Neural progenitor cell (in vitro differentiated cells): Measurements from ENCODE around the gene NKX6-1. TPM values are rescaled to one million over a fixed set of nuclear protein-coding genes. Genes with fewer than 3 reads are reported as not detected.

Experiments
- DNase-seq: peaks from one replicate; pipeline ENCODE4 v3.0.0-alpha.2; 2016; ENCODE audit warnings: low spot score
- H2AFZ ChIP-seq: fragments of 200-600 bp; sonication (generic); replicated peaks from 2 replicates; pipeline ENCODE4 v1.6.1; 2016; ENCODE audit warnings: antibody characterized with exemption
- H3F3A ChIP-seq: fragments of 200-600 bp; sonication (generic); 2 replicates; pipeline ENCODE4 v1.6.1; 2016; ENCODE audit warnings: antibody characterized with exemption, low read depth
- H3K27ac ChIP-seq: fragments of 200-600 bp; sonication (generic); 2 replicates; pipeline ENCODE4 v1.5.1; 2016; ENCODE audit warnings: mild to moderate bottlenecking
- H3K27me3 ChIP-seq: fragments of 200-600 bp; sonication (generic); 2 replicates; pipeline ENCODE4 v1.6.1; 2016; ENCODE audit warnings: mild to moderate bottlenecking, moderate library complexity
- H3K36me3 ChIP-seq: fragments of 200-600 bp; sonication (generic); 2 replicates; pipeline ENCODE4 v1.5.1; 2016
- H3K4me1 ChIP-seq: fragments of 200-600 bp; sonication (generic); 2 replicates; pipeline ENCODE4 v1.6.1; 2016; ENCODE audit warnings: mixed run types
- H3K4me2 ChIP-seq: fragments of 200-600 bp; sonication (generic); 2 replicates; pipeline ENCODE4 v1.6.1; 2016
- H3K4me3 ChIP-seq: fragments of 200-600 bp; sonication (generic); 2 replicates; pipeline ENCODE4 v1.5.1; 2016
- H3K79me2 ChIP-seq: fragments of 200-600 bp; sonication (generic); 2 replicates; pipeline ENCODE4 v1.6.1; 2016; ENCODE audit warnings: low read depth
- H3K9ac ChIP-seq: fragments of 200-600 bp; sonication (generic); 2 replicates; pipeline ENCODE4 v1.6.1; 2016
- H3K9me3 ChIP-seq: fragments of 200-600 bp; sonication (generic); 2 replicates; pipeline ENCODE4 v1.5.1; 2016; ENCODE audit warnings: low read depth
- H4K20me1 ChIP-seq: fragments of 200-600 bp; sonication (generic); 2 replicates; pipeline ENCODE4 v1.6.1; 2016; ENCODE audit warnings: low read depth
- H3K27ac Mint-ChIP-seq: 3 replicates; pipeline ENCODE4 v1.8.0; 2021; ENCODE audit warnings: mixed read lengths
- H3K27me3 Mint-ChIP-seq: 2 replicates; pipeline ENCODE4 v1.8.0; 2022; ENCODE audit warnings: low read depth, mild to moderate bottlenecking, inconsistent platforms, moderate library complexity, mixed read lengths; ENCODE audit not compliant: insufficient read depth
- H3K36me3 Mint-ChIP-seq: 3 replicates; pipeline ENCODE4 v1.8.0; 2021; ENCODE audit warnings: mixed read lengths
- H3K4me1 Mint-ChIP-seq: 3 replicates; pipeline ENCODE4 v1.8.0; 2021; ENCODE audit warnings: mixed read lengths
- H3K4me3 Mint-ChIP-seq: 3 replicates; pipeline ENCODE4 v1.8.0; 2021; ENCODE audit warnings: mild to moderate bottlenecking, moderate library complexity, mixed read lengths
- H3K9me3 Mint-ChIP-seq: 3 replicates; pipeline ENCODE4 v1.8.0; 2020; ENCODE audit warnings: mixed read lengths
- EZH2 ChIP-seq: fragments of 200-600 bp; sonication (generic); IDR thresholded peaks from 2 replicates; pipeline ENCODE4 v1.6.1; 2017; ENCODE audit warnings: antibody characterized with exemption, mild to moderate bottlenecking, moderate library complexity
- EZH2phosphoT487 ChIP-seq: fragments of 200-600 bp; sonication (generic); IDR thresholded peaks from 2 replicates; pipeline ENCODE4 v1.6.1; 2017; ENCODE audit warnings: antibody characterized with exemption
- total RNA-seq: library from RNA; depleted of rRNA; stranded (reverse); fragments of >200 nt; gene quantifications from 2 replicates; pipeline ENCODE4 v1.2.3, GENCODE V29; 2015; ENCODE audit warnings: low replicate concordance
- TF ChIP-seq, protein P1 (sequence below): fragments of 200-600 bp; sonication (generic); IDR thresholded peaks from 2 replicates; pipeline ENCODE4 v1.5.1; 2017; ENCODE audit warnings: antibody characterized with exemption, mild to moderate bottlenecking

The NKX6-1 gene
- total RNA-seq, 1 donor from 2014 or later: 0.79 TPM

DNA sequence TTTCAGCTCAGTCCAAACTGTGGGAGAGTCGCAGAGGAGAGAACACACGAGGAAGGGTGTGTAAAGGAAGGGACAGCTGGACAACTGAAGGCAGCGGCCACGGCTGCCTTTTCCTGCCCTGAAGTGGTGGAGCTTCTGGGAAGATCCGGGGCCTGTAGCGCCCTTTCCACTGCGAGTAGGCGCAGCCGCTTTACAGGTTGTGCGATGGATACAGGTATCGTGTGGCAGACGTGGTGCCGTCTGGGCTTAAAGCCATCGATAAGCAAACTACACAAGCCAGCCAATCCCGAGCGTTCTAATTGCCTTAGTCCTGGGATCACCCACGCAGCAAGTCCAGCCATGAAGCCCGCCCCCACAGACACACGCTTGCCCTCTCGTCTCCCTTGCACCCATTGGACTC, 15.4 kb downstream of the NKX6-1 start:
- H3K4me3 ChIP-seq: no peak overlapping the region
- no peak overlapping the region for H3K27ac Mint-ChIP-seq
- H3K36me3 ChIP-seq: no peaks in the 10 kb centered on the region
- peaks cover 100% of the 10 kb centered on the region for H3K27me3 ChIP-seq
- H3K9ac ChIP-seq: no peak overlapping the region
- no peaks in the 10 kb centered on the region for H3K79me2 ChIP-seq
- no peak overlapping the region for H2AFZ ChIP-seq
- peaks cover 5% of the 10 kb centered on the region for H3K9me3 Mint-ChIP-seq
- peaks cover 19% of the 10 kb centered on the region for H3F3A ChIP-seq
- H3K9me3 ChIP-seq: no peaks in the 10 kb centered on the region
- peaks cover 52% of the 10 kb centered on the region for H3K27me3 Mint-ChIP-seq
- peaks cover 26% of the 10 kb centered on the region for H4K20me1 ChIP-seq
- no peak overlapping the region for H3K27ac ChIP-seq
- H3K4me3 Mint-ChIP-seq: peak overlapping the region; percentile 19
- DNase-seq: no peak
- H3K4me1 Mint-ChIP-seq: peaks cover 16% of the 10 kb centered on the region
- TF ChIP-seq, protein P1, sequence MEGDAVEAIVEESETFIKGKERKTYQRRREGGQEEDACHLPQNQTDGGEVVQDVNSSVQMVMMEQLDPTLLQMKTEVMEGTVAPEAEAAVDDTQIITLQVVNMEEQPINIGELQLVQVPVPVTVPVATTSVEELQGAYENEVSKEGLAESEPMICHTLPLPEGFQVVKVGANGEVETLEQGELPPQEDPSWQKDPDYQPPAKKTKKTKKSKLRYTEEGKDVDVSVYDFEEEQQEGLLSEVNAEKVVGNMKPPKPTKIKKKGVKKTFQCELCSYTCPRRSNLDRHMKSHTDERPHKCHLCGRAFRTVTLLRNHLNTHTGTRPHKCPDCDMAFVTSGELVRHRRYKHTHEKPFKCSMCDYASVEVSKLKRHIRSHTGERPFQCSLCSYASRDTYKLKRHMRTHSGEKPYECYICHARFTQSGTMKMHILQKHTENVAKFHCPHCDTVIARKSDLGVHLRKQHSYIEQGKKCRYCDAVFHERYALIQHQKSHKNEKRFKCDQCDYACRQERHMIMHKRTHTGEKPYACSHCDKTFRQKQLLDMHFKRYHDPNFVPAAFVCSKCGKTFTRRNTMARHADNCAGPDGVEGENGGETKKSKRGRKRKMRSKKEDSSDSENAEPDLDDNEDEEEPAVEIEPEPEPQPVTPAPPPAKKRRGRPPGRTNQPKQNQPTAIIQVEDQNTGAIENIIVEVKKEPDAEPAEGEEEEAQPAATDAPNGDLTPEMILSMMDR: no peak
- TF ChIP-seq EZH2phosphoT487 (no peak), EZH2 (no peak)
- no peak overlapping the region for H3K4me2 ChIP-seq
- peaks cover 10% of the 10 kb centered on the region for H3K4me1 ChIP-seq
- peaks cover 1% of the 10 kb centered on the region for H3K36me3 Mint-ChIP-seq

- no peaks in the 10 kb centered on the region for H3K79me2 ChIP-seq
- H3K4me2 ChIP-seq: no peak overlapping the region
- peaks cover 1% of the 10 kb centered on the region for H3K36me3 Mint-ChIP-seq
- peaks cover 5% of the 10 kb centered on the region for H3K9me3 Mint-ChIP-seq
- no peak overlapping the region for H3K27ac ChIP-seq
- H3K36me3 ChIP-seq: no peaks in the 10 kb centered on the region
- H3K27me3 Mint-ChIP-seq: peaks cover 52% of the 10 kb centered on the region
- no peak overlapping the region for H2AFZ ChIP-seq
- no peak overlapping the region for H3K27ac Mint-ChIP-seq
- no peaks in the 10 kb centered on the region for H3K9me3 ChIP-seq
- no peak overlapping the region for H3K9ac ChIP-seq
- DNase-seq: peak; percentile 54
- H3K4me3 ChIP-seq: no peak overlapping the region
- H3F3A ChIP-seq: peaks cover 19% of the 10 kb centered on the region
- peaks cover 100% of the 10 kb centered on the region for H3K27me3 ChIP-seq
- no peak overlapping the region for H3K4me3 Mint-ChIP-seq
- peaks cover 22% of the 10 kb centered on the region for H4K20me1 ChIP-seq
- peaks cover 16% of the 10 kb centered on the region for H3K4me1 Mint-ChIP-seq
- peaks cover 10% of the 10 kb centered on the region for H3K4me1 ChIP-seq
- TF ChIP-seq, protein P1: peak; percentile 68
- TF ChIP-seq EZH2: no peak
- TF ChIP-seq EZH2phosphoT487: no peak
Measured at GRCh38 chr4:84482564-84483563, 16.2 kb downstream of the NKX6-1 start.

DNA sequence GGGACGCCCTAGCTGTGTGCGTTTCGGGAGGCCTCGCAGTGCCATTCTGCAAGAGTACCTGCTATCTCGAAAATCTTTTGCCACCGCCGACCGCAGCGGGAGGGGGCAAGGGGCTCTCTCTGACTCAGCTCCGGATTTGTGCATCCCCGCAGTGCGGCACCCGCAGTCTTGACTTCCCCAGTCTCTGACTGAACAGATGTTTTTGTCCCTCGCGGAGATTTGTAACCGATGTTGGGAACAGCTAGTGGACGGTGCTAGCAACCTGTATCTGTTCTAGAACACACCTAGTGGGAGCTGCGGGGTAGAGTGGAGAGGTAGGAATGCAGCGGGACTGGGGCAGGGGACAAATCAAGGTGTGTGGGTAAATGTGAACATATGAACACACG, 17.2 kb downstream of the NKX6-1 start:
- no peaks in the 10 kb centered on the region for H3K9me3 ChIP-seq
- no peak overlapping the region for H2AFZ ChIP-seq
- peak overlapping the region; percentile 66 for H3K4me2 ChIP-seq
- H3K27me3 Mint-ChIP-seq: peaks cover 50% of the 10 kb centered on the region
- H3F3A ChIP-seq: peaks cover 19% of the 10 kb centered on the region
- no peaks in the 10 kb centered on the region for H3K79me2 ChIP-seq
- H3K27ac Mint-ChIP-seq: no peak overlapping the region
- H3K9ac ChIP-seq: no peak overlapping the region
- H3K4me3 ChIP-seq: peak overlapping the region; percentile 17
- peak; percentile 54 for DNase-seq
- peak overlapping the region; percentile 76 for H3K4me3 Mint-ChIP-seq
- H3K27ac ChIP-seq: no peak overlapping the region
- H4K20me1 ChIP-seq: peaks cover 22% of the 10 kb centered on the region
- peaks cover 1% of the 10 kb centered on the region for H3K36me3 Mint-ChIP-seq
- H3K9me3 Mint-ChIP-seq: peaks cover 5% of the 10 kb centered on the region
- H3K4me1 ChIP-seq: peaks cover 10% of the 10 kb centered on the region
- TF ChIP-seq, protein P1: no peak
- TF ChIP-seq EZH2phosphoT487 (peak; percentile 51), EZH2 (peak; percentile 84)
- H3K27me3 ChIP-seq: peaks cover 100% of the 10 kb centered on the region
- H3K4me1 Mint-ChIP-seq: peaks cover 16% of the 10 kb centered on the region
- no peaks in the 10 kb centered on the region for H3K36me3 ChIP-seq
